HEK293 (cell line): ENCODE measurements around the gene TRIM65.

Experiments
- FEZF1 ChIP-seq: fragments of 450-650 bp; formaldehyde crosslinking; IDR thresholded peaks from 2 replicates; pipeline ENCODE4 v1.5.1; 2016; ENCODE audit warnings: missing biosample characterization, missing genetic modification characterization
- HOXA7 ChIP-seq: sonication (generic); formaldehyde crosslinking; IDR thresholded peaks from 2 replicates; pipeline ENCODE4 v1.8.1; 2022; ENCODE audit warnings: missing genetic modification reagents, borderline replicate concordance
- KLF16 ChIP-seq: fragments of 450-650 bp; formaldehyde crosslinking; IDR thresholded peaks from 2 replicates; pipeline ENCODE4 v1.5.1; 2017; ENCODE audit warnings: missing biosample characterization, missing genetic modification characterization
- MZF1 ChIP-seq: fragments of 450-650 bp; formaldehyde crosslinking; IDR thresholded peaks from 2 replicates; pipeline ENCODE4 v1.5.1; 2017; ENCODE audit warnings: missing biosample characterization, missing genetic modification characterization, borderline replicate concordance
- OVOL3 ChIP-seq: fragments of 450-650 bp; formaldehyde crosslinking; IDR thresholded peaks from 2 replicates; pipeline ENCODE4 v1.5.1; 2016; ENCODE audit warnings: missing biosample characterization, missing genetic modification characterization
- RBAK ChIP-seq: fragments of 450-650 bp; formaldehyde crosslinking; IDR thresholded peaks from 2 replicates; pipeline ENCODE4 v1.5.1; 2016; ENCODE audit warnings: missing biosample characterization, missing genetic modification characterization
- SALL2 ChIP-seq: fragments of 450-650 bp; formaldehyde crosslinking; IDR thresholded peaks from 2 replicates; pipeline ENCODE4 v1.5.0; 2017; ENCODE audit warnings: missing biosample characterization, mild to moderate bottlenecking, missing genetic modification characterization, borderline replicate concordance
- SP2 ChIP-seq: fragments of 450-650 bp; formaldehyde crosslinking; IDR thresholded peaks from 2 replicates; pipeline ENCODE4 v1.5.1; 2016; ENCODE audit warnings: missing biosample characterization, missing genetic modification characterization
- TCF7L2 ChIP-seq: IDR thresholded peaks from 2 replicates; pipeline ENCODE4 v1.6.1; 2011; ENCODE audit warnings: low read depth, mild to moderate bottlenecking, inconsistent platforms, low read length, moderate library complexity, borderline replicate concordance
- TRIM28 ChIP-seq: IDR thresholded peaks from 2 replicates; pipeline ENCODE4 v1.6.1; 2011; ENCODE audit warnings: low read length, control low read depth, borderline replicate concordance
- YY2 ChIP-seq: fragments of 450-650 bp; formaldehyde crosslinking; IDR thresholded peaks from 2 replicates; pipeline ENCODE4 v1.5.1; 2016; ENCODE audit warnings: missing biosample characterization, missing genetic modification characterization
- ZBTB1 ChIP-seq: fragments of 450-650 bp; formaldehyde crosslinking; IDR thresholded peaks from 2 replicates; pipeline ENCODE4 v1.5.1; 2016; ENCODE audit warnings: missing biosample characterization, missing genetic modification characterization
- ZBTB7A ChIP-seq: fragments of 450-650 bp; formaldehyde crosslinking; IDR thresholded peaks from 2 replicates; pipeline ENCODE4 v1.5.1; 2016; ENCODE audit warnings: low read depth, missing biosample characterization, missing genetic modification characterization
- ZFP41 ChIP-seq: fragments of 450-650 bp; formaldehyde crosslinking; IDR thresholded peaks from 2 replicates; pipeline ENCODE4 v1.5.1; 2016; ENCODE audit warnings: missing biosample characterization, missing genetic modification characterization, borderline replicate concordance
- ZNF121 ChIP-seq: fragments of 450-650 bp; formaldehyde crosslinking; IDR thresholded peaks from 2 replicates; pipeline ENCODE4 v1.5.1; 2016; ENCODE audit warnings: missing biosample characterization, missing genetic modification characterization
- ZNF138 ChIP-seq: fragments of 450-650 bp; formaldehyde crosslinking; IDR thresholded peaks from 2 replicates; pipeline ENCODE4 v1.5.1; 2016; ENCODE audit warnings: missing biosample characterization, missing genetic modification characterization, borderline replicate concordance
- ZNF184 ChIP-seq: fragments of 450-650 bp; IDR thresholded peaks from 2 replicates; pipeline ENCODE4 v1.5.1; 2018; ENCODE audit warnings: missing biosample characterization, mild to moderate bottlenecking, missing genetic modification characterization
- ZNF24 ChIP-seq: fragments of 450-650 bp; formaldehyde crosslinking; IDR thresholded peaks from 2 replicates; pipeline ENCODE4 v1.5.1; 2016; ENCODE audit warnings: missing biosample characterization, missing genetic modification characterization
- ZNF354C ChIP-seq: fragments of 450-650 bp; formaldehyde crosslinking; IDR thresholded peaks from 2 replicates; pipeline ENCODE4 v1.5.1; 2016; ENCODE audit warnings: missing biosample characterization, missing genetic modification characterization, low read depth, borderline replicate concordance
- ZNF366 ChIP-seq: fragments of 450-650 bp; formaldehyde crosslinking; conservative IDR thresholded peaks from 2 replicates; pipeline ENCODE4 v1.5.1; 2016; ENCODE audit warnings: missing biosample characterization, missing genetic modification characterization
- ZNF514 ChIP-seq: fragments of 450-650 bp; formaldehyde crosslinking; IDR thresholded peaks from 2 replicates; pipeline ENCODE4 v1.5.1; 2016; ENCODE audit warnings: missing biosample characterization, missing genetic modification characterization
- ZNF530 ChIP-seq: fragments of 450-650 bp; formaldehyde crosslinking; IDR thresholded peaks from 2 replicates; pipeline ENCODE4 v1.5.1; 2016; ENCODE audit warnings: low read depth, missing biosample characterization, missing genetic modification characterization
- ZNF544 ChIP-seq: fragments of 450-650 bp; formaldehyde crosslinking; IDR thresholded peaks from 2 replicates; pipeline ENCODE4 v1.5.0; 2017; ENCODE audit warnings: missing biosample characterization, missing genetic modification characterization
- ZNF621 ChIP-seq: fragments of 450-650 bp; formaldehyde crosslinking; IDR thresholded peaks from 2 replicates; pipeline ENCODE4 v1.5.1; 2017; ENCODE audit warnings: missing biosample characterization, missing genetic modification characterization
- ZNF670 ChIP-seq: fragments of 450-650 bp; formaldehyde crosslinking; IDR thresholded peaks from 2 replicates; pipeline ENCODE4 v1.5.1; 2016; ENCODE audit warnings: missing biosample characterization, missing genetic modification characterization, low read depth
- ZNF701 ChIP-seq: fragments of 450-650 bp; formaldehyde crosslinking; IDR thresholded peaks from 2 replicates; pipeline ENCODE4 v1.5.1; 2016; ENCODE audit warnings: missing biosample characterization, missing genetic modification characterization
- ZXDB ChIP-seq: fragments of 450-650 bp; formaldehyde crosslinking; IDR thresholded peaks from 2 replicates; pipeline ENCODE4 v1.5.1; 2016; ENCODE audit warnings: missing biosample characterization, missing genetic modification characterization
- TF ChIP-seq, protein P1 (sequence below): fragments of 450-650 bp; formaldehyde crosslinking; IDR thresholded peaks from 2 replicates; pipeline ENCODE4 v1.5.1; 2017; ENCODE audit warnings: missing biosample characterization, mild to moderate bottlenecking, missing genetic modification characterization, moderate library complexity
- TF ChIP-seq, protein P2 (sequence below): fragments of 450-650 bp; formaldehyde crosslinking; IDR thresholded peaks from 2 replicates; pipeline ENCODE4 v1.5.1; 2016; ENCODE audit warnings: missing biosample characterization, missing genetic modification characterization, borderline replicate concordance
- TF ChIP-seq, protein P3 (sequence below): fragments of 450-650 bp; formaldehyde crosslinking; IDR thresholded peaks from 2 replicates; pipeline ENCODE4 v1.5.1; 2016; ENCODE audit warnings: missing biosample characterization, missing genetic modification characterization
- TF ChIP-seq, protein P4 (sequence below): fragments of 450-650 bp; formaldehyde crosslinking; IDR thresholded peaks from 2 replicates; pipeline ENCODE4 v1.5.1; 2017; ENCODE audit warnings: missing biosample characterization, missing genetic modification characterization

Gene TRIM65

DNA sequence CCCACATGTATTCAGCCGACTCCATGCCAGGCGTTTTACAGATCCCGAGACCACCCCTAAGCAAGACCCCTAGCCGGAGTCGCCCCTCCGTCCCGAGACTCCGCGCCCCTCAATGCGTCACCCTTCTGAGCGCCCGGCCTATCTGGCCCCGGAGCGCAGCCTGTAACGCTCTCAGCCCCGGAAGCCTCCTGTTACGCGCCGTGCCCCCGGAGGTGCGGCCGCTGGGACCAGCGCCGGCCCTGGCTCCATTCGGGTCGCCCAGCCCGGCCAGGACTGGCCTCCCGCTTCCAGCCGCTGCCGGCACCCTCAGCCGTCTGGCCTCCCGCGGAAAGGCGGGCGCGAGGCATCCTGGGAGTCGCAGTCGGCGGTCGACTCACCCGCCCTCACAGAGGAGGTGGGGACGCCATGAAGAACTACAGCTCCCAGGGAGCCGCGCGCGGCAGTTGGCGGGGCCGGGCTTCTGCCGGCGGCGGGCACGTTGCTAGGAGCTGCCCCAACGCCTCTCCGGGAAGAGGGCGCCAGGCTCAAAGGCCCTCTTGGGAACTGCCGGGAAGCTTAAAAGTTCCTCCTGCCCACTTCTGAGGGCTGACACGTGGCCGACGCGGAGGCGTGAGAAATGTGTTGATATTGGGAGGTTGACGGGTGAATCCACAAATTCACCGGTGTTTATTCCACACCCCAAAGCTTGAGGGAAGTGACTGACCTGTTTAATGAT lies 44.1 kb upstream of the TRIM65 start, which contains the start of gene FBF1 (continued):
- no peak for TF ChIP-seq ZNF138 (tag by site-specific recombination)
- TF ChIP-seq SALL2 (tag by site-specific recombination): no peak
- TF ChIP-seq ZFP41 (tag by site-specific recombination): no peak
- no peak; the same call in 1 of the 2 replicates for TF ChIP-seq OVOL3 (tag by site-specific recombination)
- TF ChIP-seq TRIM28: no peak
- no peak for TF ChIP-seq ZNF514
- no peak for TF ChIP-seq ZNF354C (tag by site-specific recombination)
- no peak for TF ChIP-seq ZNF670 (tag by site-specific recombination)
- no peak; the same call in 1 of the 2 replicates for TF ChIP-seq HOXA7
- TF ChIP-seq, protein P1, sequence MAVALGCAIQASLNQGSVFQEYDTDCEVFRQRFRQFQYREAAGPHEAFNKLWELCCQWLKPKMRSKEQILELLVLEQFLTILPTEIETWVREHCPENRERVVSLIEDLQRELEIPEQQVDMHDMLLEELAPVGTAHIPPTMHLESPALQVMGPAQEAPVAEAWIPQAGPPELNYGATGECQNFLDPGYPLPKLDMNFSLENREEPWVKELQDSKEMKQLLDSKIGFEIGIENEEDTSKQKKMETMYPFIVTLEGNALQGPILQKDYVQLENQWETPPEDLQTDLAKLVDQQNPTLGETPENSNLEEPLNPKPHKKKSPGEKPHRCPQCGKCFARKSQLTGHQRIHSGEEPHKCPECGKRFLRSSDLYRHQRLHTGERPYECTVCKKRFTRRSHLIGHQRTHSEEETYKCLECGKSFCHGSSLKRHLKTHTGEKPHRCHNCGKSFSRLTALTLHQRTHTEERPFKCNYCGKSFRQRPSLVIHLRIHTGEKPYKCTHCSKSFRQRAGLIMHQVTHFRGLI: peak; percentile 68
- TF ChIP-seq, protein P2, sequence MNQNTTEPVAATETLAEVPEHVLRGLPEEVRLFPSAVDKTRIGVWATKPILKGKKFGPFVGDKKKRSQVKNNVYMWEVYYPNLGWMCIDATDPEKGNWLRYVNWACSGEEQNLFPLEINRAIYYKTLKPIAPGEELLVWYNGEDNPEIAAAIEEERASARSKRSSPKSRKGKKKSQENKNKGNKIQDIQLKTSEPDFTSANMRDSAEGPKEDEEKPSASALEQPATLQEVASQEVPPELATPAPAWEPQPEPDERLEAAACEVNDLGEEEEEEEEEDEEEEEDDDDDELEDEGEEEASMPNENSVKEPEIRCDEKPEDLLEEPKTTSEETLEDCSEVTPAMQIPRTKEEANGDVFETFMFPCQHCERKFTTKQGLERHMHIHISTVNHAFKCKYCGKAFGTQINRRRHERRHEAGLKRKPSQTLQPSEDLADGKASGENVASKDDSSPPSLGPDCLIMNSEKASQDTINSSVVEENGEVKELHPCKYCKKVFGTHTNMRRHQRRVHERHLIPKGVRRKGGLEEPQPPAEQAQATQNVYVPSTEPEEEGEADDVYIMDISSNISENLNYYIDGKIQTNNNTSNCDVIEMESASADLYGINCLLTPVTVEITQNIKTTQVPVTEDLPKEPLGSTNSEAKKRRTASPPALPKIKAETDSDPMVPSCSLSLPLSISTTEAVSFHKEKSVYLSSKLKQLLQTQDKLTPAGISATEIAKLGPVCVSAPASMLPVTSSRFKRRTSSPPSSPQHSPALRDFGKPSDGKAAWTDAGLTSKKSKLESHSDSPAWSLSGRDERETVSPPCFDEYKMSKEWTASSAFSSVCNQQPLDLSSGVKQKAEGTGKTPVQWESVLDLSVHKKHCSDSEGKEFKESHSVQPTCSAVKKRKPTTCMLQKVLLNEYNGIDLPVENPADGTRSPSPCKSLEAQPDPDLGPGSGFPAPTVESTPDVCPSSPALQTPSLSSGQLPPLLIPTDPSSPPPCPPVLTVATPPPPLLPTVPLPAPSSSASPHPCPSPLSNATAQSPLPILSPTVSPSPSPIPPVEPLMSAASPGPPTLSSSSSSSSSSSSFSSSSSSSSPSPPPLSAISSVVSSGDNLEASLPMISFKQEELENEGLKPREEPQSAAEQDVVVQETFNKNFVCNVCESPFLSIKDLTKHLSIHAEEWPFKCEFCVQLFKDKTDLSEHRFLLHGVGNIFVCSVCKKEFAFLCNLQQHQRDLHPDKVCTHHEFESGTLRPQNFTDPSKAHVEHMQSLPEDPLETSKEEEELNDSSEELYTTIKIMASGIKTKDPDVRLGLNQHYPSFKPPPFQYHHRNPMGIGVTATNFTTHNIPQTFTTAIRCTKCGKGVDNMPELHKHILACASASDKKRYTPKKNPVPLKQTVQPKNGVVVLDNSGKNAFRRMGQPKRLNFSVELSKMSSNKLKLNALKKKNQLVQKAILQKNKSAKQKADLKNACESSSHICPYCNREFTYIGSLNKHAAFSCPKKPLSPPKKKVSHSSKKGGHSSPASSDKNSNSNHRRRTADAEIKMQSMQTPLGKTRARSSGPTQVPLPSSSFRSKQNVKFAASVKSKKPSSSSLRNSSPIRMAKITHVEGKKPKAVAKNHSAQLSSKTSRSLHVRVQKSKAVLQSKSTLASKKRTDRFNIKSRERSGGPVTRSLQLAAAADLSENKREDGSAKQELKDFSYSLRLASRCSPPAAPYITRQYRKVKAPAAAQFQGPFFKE: peak; percentile 9; the same call in 1 of the 2 replicates
- TF ChIP-seq ZNF701 (tag by site-specific recombination): no peak
- TF ChIP-seq ZNF544: no peak
- TF ChIP-seq KLF16 (tag by site-specific recombination): peak; percentile 76
- peak; percentile 77 for TF ChIP-seq SP2 (tag by site-specific recombination)
- peak; percentile 88; the same call in 1 of the 2 replicates for TF ChIP-seq ZBTB7A (tag by site-specific recombination)
- TF ChIP-seq ZNF121 (tag by site-specific recombination): no peak
- peak; percentile 83 for TF ChIP-seq TCF7L2
- TF ChIP-seq ZNF530: no peak
- TF ChIP-seq ZNF184 (tag by site-specific recombination): no peak
- TF ChIP-seq, protein P3, sequence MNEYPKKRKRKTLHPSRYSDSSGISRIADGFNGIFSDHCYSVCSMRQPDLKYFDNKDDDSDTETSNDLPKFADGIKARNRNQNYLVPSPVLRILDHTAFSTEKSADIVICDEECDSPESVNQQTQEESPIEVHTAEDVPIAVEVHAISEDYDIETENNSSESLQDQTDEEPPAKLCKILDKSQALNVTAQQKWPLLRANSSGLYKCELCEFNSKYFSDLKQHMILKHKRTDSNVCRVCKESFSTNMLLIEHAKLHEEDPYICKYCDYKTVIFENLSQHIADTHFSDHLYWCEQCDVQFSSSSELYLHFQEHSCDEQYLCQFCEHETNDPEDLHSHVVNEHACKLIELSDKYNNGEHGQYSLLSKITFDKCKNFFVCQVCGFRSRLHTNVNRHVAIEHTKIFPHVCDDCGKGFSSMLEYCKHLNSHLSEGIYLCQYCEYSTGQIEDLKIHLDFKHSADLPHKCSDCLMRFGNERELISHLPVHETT (tag by site-specific recombination): no peak
- 0 out of 2 replicates have a peak, but pooled peaks have one; percentile 37 for TF ChIP-seq ZBTB1 (tag by site-specific recombination)
- no peak for TF ChIP-seq RBAK
- no peak for TF ChIP-seq YY2 (tag by site-specific recombination)
- no peak for TF ChIP-seq FEZF1
- no peak for TF ChIP-seq ZXDB (tag by site-specific recombination)
- peak; percentile 52; the same call in 1 of the 2 replicates for TF ChIP-seq ZNF24 (tag by site-specific recombination)
- TF ChIP-seq MZF1 (tag by site-specific recombination): no peak
- no peak for TF ChIP-seq ZNF621 (tag by site-specific recombination)
- TF ChIP-seq, protein P4, sequence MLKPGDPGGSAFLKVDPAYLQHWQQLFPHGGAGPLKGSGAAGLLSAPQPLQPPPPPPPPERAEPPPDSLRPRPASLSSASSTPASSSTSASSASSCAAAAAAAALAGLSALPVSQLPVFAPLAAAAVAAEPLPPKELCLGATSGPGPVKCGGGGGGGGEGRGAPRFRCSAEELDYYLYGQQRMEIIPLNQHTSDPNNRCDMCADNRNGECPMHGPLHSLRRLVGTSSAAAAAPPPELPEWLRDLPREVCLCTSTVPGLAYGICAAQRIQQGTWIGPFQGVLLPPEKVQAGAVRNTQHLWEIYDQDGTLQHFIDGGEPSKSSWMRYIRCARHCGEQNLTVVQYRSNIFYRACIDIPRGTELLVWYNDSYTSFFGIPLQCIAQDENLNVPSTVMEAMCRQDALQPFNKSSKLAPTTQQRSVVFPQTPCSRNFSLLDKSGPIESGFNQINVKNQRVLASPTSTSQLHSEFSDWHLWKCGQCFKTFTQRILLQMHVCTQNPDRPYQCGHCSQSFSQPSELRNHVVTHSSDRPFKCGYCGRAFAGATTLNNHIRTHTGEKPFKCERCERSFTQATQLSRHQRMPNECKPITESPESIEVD: peak; percentile 32; the same call in 1 of the 2 replicates
- TF ChIP-seq ZNF366 (tag by site-specific recombination): no peak; the same call in 1 of the 2 replicates
